ENCODE data around the gene RNF14.

Gene RNF14

GRCh38 chr5:141934099-141934844 is 34.6 kb upstream of the RNF14 start:
- Histone ChIP-seq H3K4me3 (ENCODE audit: low read depth, low read length) (no peak overlapping the region), H3K9me3 (ENCODE audit: control insufficient read depth, insufficient read depth, low read depth, low read length) (no peaks in the 10 kb centered on the region), H3K36me3 (ENCODE audit: control insufficient read depth in 2 of 2, insufficient read depth in 1 of 2, low read length in 2 of 2) (peaks cover 13 to 89% of the 10 kb centered on the region in 2 experiments), H3K4me1 (ENCODE audit: control insufficient read depth, insufficient read depth, low read length) (no peaks in the 10 kb centered on the region), H3K27ac (ENCODE audit: extremely low read depth, low read depth, low read length) (no peak overlapping the region)
- POLR2A ChIA-PET, result interaction anchor here (1.3 kb wide), 1 partner anchor 11 kb away, joined by 5 read pairs; the partner anchor contains the start of gene DELE1
- CTCF ChIA-PET, result interaction anchor here (1.4 to 2.3 kb wide), 2 partner anchors 26 to 238 kb away, joined by 4 to 12 read pairs; no protein-coding TSS in a partner anchor
- TF ChIP-seq ZNF112 (tag by site-specific recombination; IDR thresholded peaks at IDR 0.05), result 0 out of 2 replicates have a peak, but pooled peaks have one; percentile 20
- no peak for TF ChIP-seq ZNF354C (tag by site-specific recombination; IDR thresholded peaks at IDR 0.05; ENCODE audit: borderline replicate concordance, low read depth)
- no peak for TF ChIP-seq ZNF701 (tag by site-specific recombination; IDR thresholded peaks at IDR 0.05)
- peak; percentile 65 for TF ChIP-seq ZNF664 (tag by site-specific recombination; IDR thresholded peaks at IDR 0.05)
- TF ChIP-seq ZNF624 (tag by site-specific recombination; IDR thresholded peaks at IDR 0.05), result no peak
- TF ChIP-seq ZNF791 (tag by site-specific recombination; IDR thresholded peaks at IDR 0.05), result no peak
- no peak for TF ChIP-seq SETDB1 (IDR thresholded peaks at IDR 0.05; ENCODE audit: insufficient read length, low read length)
- no peak for TF ChIP-seq ZNF555 (tag by site-specific recombination; conservative IDR thresholded peaks at IDR 0.05)
- no peak for TF ChIP-seq ZNF600 (tag by site-specific recombination; IDR thresholded peaks at IDR 0.05)
- TF ChIP-seq KLF8 (tag by site-specific recombination; IDR thresholded peaks at IDR 0.05), result no peak
- 0 out of 2 replicates have a peak, but pooled peaks have one; percentile 28 for TF ChIP-seq ZNF776 (tag by site-specific recombination; IDR thresholded peaks at IDR 0.05; ENCODE audit: borderline replicate concordance)
- peak; percentile 45; the same call in 1 of the 2 replicates for TF ChIP-seq ZBTB48 (tag by site-specific recombination; IDR thresholded peaks at IDR 0.05)
- no peak for TF ChIP-seq ZFP3 (tag by site-specific recombination; IDR thresholded peaks at IDR 0.05; ENCODE audit: low read depth)
- no peak for TF ChIP-seq ZFP69B (tag by site-specific recombination; IDR thresholded peaks at IDR 0.05)
- TF ChIP-seq ZBTB11 (tag by site-specific recombination; conservative IDR thresholded peaks at IDR 0.05; ENCODE audit: low read depth), result no peak
- TF ChIP-seq ZNF114 (tag by site-specific recombination; IDR thresholded peaks at IDR 0.05), result no peak
- TF ChIP-seq HOXA7 (CRISPR knock-in tag; IDR thresholded peaks at IDR 0.05; ENCODE audit: borderline replicate concordance), result no peak
- no peak for TF ChIP-seq ZSCAN4 (tag by site-specific recombination; IDR thresholded peaks at IDR 0.05)
- no peak for TF ChIP-seq ZNF558 (tag by site-specific recombination; IDR thresholded peaks at IDR 0.05)
- no peak for TF ChIP-seq ZNF302 (tag by site-specific recombination; IDR thresholded peaks at IDR 0.05; ENCODE audit: low read depth)

- no peak overlapping the region for H3K27ac ChIP-seq (ENCODE audit: extremely low read depth, low read depth, low read length)
- no peaks in the 10 kb centered on the region for H3K4me1 ChIP-seq (ENCODE audit: control insufficient read depth, insufficient read depth, low read length)
- peaks cover 15 to 87% of the 10 kb centered on the region in 2 experiments for H3K36me3 ChIP-seq (ENCODE audit: control insufficient read depth in 2 of 2, insufficient read depth in 1 of 2, low read length in 2 of 2)
- H3K9me3 ChIP-seq (ENCODE audit: control insufficient read depth, insufficient read depth, low read depth, low read length), result no peaks in the 10 kb centered on the region
- H3K4me3 ChIP-seq (ENCODE audit: low read depth, low read length), result no peak overlapping the region
- ChIA-PET CTCF (no interaction called here), POLR2A (no interaction called here)
- no peak for TF ChIP-seq ZXDB (tag by site-specific recombination; IDR thresholded peaks at IDR 0.05)
- no peak for TF ChIP-seq KLF16 (tag by site-specific recombination; IDR thresholded peaks at IDR 0.05)
- TF ChIP-seq SCRT2 (tag by site-specific recombination; IDR thresholded peaks at IDR 0.05), result 0 out of 2 replicates have a peak, but pooled peaks have one; percentile 19
- TF ChIP-seq ZBTB17 (tag by site-specific recombination; IDR thresholded peaks at IDR 0.05), result no peak
Measured at GRCh38 chr5:141935538-141935937, 33.4 kb upstream of the RNF14 start.

All from HEK293 (cell line).